Ascending aorta (tissue), 2 donors: Measurements from ENCODE around the gene HLA-DOA. TPM values are rescaled to one million over a fixed set of nuclear protein-coding genes. Genes with fewer than 3 reads are reported as not detected.

Experiments
- DNase-seq, 2 donors: peaks; one replicate each; pipeline ENCODE4 v3.0.0-alpha.2; 2019; ENCODE audit warnings: low spot score in 2 of 2
- H3K27ac ChIP-seq, 2 donors: fragments of 200-600 bp; sonication (generic); one replicate each; pipeline ENCODE4 v1.5.1; 2016 to 2017; ENCODE audit warnings: mild to moderate bottlenecking in 1 of 2
- H3K27me3 ChIP-seq: fragments of 200-600 bp; sonication (generic); one replicate; pipeline ENCODE4 v1.5.1; 2017
- H3K36me3 ChIP-seq, 2 donors: fragments of 200-600 bp; sonication (generic); one replicate each; pipeline ENCODE4 v1.5.1; 2016
- H3K4me1 ChIP-seq, 2 donors: fragments of 200-600 bp; sonication (generic); one replicate each; pipeline ENCODE4 v1.5.1; 2016 to 2017; ENCODE audit warnings: mild to moderate bottlenecking in 1 of 2
- H3K4me3 ChIP-seq, 2 donors: fragments of 200-600 bp; sonication (generic); one replicate each; pipeline ENCODE4 v1.5.1; 2016 to 2017; ENCODE audit warnings: mild to moderate bottlenecking in 1 of 2
- H3K9me3 ChIP-seq, 2 donors: fragments of 200-600 bp; sonication (generic); one replicate each; pipeline ENCODE4 v1.5.1; 2016
- intact Hi-C: fragments of 100-400 bp; cut with DNase I; formaldehyde crosslinking; loops from one replicate; pipeline ENCODE4 v1.15.1; 2023
- total RNA-seq: library from RNA; depleted of rRNA; stranded (reverse); fragments of >200 nt; gene quantifications from one replicate; pipeline ENCODE4 v1.1.0, GENCODE V29; 2016
- TF ChIP-seq, protein P1 (sequence below), 3 experiments: fragments of 200-600 bp in 2 of 3; fragments of 450-650 bp in 1 of 3; sonication (generic) in 2 of 3; IDR thresholded peaks; one replicate each; pipeline ENCODE4 v1.5.1; 2016 to 2019; ENCODE audit warnings: antibody characterized with exemption in 3 of 3, mild to moderate bottlenecking in 1 of 3, moderate library complexity in 1 of 3

The HLA-DOA gene
- total RNA-seq, 1 donor from 2014 or later, result 358 TPM

DNA sequence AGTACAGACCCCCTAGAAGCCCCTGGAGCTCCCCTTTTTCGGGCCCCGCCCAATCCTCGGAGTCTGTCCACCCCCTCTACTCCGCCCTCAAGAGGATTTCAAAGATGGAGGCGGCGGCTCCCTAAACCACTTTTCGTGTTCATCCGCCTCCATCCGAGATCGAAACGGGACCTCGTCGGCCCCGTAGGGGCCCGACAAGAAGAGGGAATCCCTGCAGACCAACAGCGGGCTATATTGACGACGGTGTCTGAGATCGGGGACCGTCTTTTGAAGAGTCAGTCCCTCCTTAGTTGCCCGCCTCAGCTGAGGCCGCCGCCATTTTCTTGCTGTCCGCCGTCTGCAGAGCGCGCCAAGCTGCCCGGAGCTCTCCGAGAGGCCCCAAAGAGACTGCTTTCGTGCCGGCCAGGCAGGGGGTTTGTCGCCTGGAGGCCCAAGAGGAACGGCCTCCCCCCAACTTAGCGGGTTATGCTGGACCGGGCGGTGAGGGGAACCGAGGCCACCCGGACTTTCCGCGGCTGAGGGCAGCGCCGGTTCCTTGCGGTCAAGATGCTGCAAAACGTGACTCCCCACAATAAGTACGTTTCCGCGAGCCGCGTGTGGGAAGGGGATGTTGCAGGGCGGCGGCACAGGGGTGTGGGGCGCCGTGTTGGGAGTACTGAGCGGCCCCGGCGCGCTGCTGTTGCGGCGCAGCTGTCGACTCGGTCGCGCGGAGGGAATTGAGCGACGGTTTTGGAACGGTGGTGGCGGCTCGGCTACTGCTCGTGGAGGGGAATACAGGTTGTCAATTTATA, 36.8 kb downstream of the HLA-DOA start:
- TF ChIP-seq, protein P1, sequence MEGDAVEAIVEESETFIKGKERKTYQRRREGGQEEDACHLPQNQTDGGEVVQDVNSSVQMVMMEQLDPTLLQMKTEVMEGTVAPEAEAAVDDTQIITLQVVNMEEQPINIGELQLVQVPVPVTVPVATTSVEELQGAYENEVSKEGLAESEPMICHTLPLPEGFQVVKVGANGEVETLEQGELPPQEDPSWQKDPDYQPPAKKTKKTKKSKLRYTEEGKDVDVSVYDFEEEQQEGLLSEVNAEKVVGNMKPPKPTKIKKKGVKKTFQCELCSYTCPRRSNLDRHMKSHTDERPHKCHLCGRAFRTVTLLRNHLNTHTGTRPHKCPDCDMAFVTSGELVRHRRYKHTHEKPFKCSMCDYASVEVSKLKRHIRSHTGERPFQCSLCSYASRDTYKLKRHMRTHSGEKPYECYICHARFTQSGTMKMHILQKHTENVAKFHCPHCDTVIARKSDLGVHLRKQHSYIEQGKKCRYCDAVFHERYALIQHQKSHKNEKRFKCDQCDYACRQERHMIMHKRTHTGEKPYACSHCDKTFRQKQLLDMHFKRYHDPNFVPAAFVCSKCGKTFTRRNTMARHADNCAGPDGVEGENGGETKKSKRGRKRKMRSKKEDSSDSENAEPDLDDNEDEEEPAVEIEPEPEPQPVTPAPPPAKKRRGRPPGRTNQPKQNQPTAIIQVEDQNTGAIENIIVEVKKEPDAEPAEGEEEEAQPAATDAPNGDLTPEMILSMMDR (IDR thresholded peaks at IDR 0.05), result no peak
- Histone ChIP-seq H3K27me3 (no peaks in the 10 kb centered on the region), H3K9me3 (no peaks in the 10 kb centered on the region), H3K4me1 (peaks cover 3 to 25% of the 10 kb centered on the region in 2 donors), H3K27ac (peak overlapping the region; percentile 46 to 70), H3K4me3 (peak overlapping the region; percentile 86 to 95), H3K36me3 (peaks cover 36 to 50% of the 10 kb centered on the region in 2 donors)
- no peak for DNase-seq
- intact Hi-C loops, result loop anchor here (2.0 to 10.0 kb wide), 8 partner anchors 32 to 1430 kb away; partner anchors contain the start of genes CUTA, DDX39B, HLA-DMB and HSD17B8

DNA sequence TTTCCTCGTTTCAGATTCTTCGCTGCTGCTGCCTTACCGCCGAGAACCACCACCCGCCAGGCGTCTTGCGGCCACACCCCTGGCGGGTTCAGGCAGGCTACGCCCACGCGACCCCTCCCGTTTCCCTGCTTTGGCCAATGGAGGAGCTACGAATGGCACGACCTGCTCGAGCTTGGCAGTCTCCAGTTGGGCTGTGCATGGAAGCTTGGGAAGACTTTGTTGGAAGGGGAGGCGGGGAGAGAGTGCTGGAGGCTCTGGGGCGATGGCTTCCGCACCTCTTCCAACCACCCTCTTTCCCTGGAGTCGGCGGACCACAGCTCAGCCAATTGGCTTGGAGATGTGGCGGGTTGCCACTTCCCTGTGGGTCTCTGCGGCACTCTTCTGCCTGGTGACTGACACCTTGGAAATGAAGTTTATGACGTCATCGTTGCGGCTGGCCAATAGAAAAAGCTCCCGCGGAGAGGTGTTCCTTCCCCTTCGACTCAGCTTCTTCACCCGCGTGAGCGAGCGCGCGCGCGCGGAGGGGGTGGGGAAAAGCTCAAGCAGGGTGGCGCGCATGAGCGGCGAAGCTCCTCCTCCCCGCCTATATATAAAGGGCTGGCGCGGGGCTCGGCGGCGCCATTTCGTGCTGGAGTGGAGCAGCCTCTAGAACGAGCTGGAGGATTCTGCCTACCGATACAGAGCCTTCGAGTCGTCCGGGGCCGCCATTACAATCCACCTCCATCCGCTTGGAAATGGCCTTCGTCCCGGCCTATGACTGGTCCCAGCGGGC, 37.6 kb downstream of the HLA-DOA start:
- TF ChIP-seq, protein P1 (IDR thresholded peaks at IDR 0.05), result peak in 1 of 3 experiments; percentile 19
- H3K9me3 ChIP-seq, result no peaks in the 10 kb centered on the region
- intact Hi-C loops, result loop anchor here (2.0 to 10.0 kb wide), 8 partner anchors 31 to 1429 kb away; partner anchors contain the start of genes CUTA, DDX39B, HLA-DMB and HSD17B8
- peak overlapping the region; percentile 86 to 95 for H3K4me3 ChIP-seq
- H3K36me3 ChIP-seq, result peaks cover 29 to 43% of the 10 kb centered on the region in 2 donors
- H3K27me3 ChIP-seq, result no peaks in the 10 kb centered on the region
- peaks cover 3 to 26% of the 10 kb centered on the region in 2 donors for H3K4me1 ChIP-seq
- H3K27ac ChIP-seq, result peak overlapping the region; percentile 98 to 99
- DNase-seq, result peak; percentile 99 to 100

DNA sequence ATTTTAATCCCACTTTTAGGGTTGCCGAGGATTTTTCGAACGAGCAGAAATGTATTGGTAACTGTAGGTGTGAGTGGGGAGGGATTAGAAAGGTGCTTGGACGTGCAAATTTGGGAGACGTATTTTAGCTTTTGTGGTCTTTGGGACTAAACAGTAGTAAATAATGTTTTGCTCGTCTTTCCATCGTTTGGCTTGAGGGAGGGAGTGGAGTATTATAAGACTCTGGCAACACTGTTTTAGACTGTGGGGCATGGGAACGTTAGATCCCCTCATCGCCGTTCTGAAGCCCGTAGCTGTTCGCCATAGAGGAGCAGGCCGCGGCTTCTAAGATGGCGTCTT, 38.2 kb downstream of the HLA-DOA start:
- DNase-seq, result no peak
- H3K36me3 ChIP-seq, result peaks cover 23 to 37% of the 10 kb centered on the region in 2 donors
- intact Hi-C loops, result loop anchor here (5.0 to 10.0 kb wide), 5 partner anchors 231 to 1429 kb away; partner anchors contain the start of genes CUTA, DDX39B, HSD17B8 and HSPA1A
- peak overlapping the region; percentile 70 to 95 for H3K4me3 ChIP-seq
- no peaks in the 10 kb centered on the region for H3K9me3 ChIP-seq
- H3K27me3 ChIP-seq, result no peaks in the 10 kb centered on the region
- peak overlapping the region; percentile 98 to 99 for H3K27ac ChIP-seq
- H3K4me1 ChIP-seq, result peaks cover 2 to 26% of the 10 kb centered on the region in 2 donors
- TF ChIP-seq, protein P1 (IDR thresholded peaks at IDR 0.05), result no peak

DNA sequence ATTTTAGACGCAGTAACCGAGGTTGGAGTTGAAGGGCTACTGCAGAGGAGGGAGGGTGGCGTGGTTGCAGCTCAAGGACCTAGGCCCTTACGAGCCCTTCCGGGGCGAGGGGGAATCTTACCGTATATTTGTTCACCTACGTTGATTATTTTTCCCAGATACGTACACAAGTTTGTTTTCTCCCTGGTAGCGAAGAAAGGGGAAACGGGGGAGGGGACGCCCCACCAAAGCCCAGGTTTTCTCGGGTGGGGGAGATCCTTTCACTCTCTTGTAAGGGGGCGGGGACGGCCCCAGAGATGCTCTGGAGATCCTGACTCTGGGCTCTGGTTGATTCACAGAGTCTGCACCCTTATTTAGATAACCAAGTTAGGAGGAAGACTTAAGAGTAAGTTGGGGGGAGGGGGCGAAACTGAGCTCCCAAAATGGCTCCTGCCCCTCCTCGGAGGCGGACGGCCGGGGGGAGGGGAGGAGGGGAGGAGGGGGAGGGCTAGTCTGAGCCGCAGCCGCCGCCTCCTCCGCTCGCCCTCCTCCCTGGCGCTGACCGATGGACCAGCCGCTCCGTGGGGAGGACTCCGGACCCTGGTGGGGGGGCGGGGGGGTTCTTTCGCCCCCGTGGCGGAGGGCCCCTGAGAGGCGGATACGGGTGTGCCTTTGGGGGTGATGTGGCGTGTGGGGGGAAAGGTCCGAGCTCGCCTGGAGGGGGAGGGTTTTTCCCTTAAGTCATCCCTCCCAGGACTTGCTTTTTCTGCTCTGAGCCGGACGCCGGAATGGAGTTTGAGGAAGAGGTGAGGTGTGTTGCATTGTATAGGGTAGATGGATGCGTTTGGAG, 38.8 kb downstream of the HLA-DOA start:
- intact Hi-C loops, result loop anchor here (5.0 to 10.0 kb wide), 5 partner anchors 232 to 1428 kb away; partner anchors contain the start of genes CUTA, DDX39B, HSD17B8 and HSPA1A
- peaks cover 17 to 31% of the 10 kb centered on the region in 2 donors for H3K36me3 ChIP-seq
- peaks cover 0 to 24% of the 10 kb centered on the region in 2 donors for H3K4me1 ChIP-seq
- TF ChIP-seq, protein P1 (IDR thresholded peaks at IDR 0.05), result no peak
- peak overlapping the region; percentile 98 to 99 for H3K27ac ChIP-seq
- H3K27me3 ChIP-seq, result no peaks in the 10 kb centered on the region
- H3K9me3 ChIP-seq, result no peaks in the 10 kb centered on the region
- DNase-seq, result peak; percentile 66 to 93
- H3K4me3 ChIP-seq, result peak overlapping the region; percentile 70 to 95
